ENCODE data around the gene GAPVD1. TPM values are rescaled to one million over a fixed set of nuclear protein-coding genes. Genes with fewer than 3 reads are reported as not detected.

Gene GAPVD1, protein sequence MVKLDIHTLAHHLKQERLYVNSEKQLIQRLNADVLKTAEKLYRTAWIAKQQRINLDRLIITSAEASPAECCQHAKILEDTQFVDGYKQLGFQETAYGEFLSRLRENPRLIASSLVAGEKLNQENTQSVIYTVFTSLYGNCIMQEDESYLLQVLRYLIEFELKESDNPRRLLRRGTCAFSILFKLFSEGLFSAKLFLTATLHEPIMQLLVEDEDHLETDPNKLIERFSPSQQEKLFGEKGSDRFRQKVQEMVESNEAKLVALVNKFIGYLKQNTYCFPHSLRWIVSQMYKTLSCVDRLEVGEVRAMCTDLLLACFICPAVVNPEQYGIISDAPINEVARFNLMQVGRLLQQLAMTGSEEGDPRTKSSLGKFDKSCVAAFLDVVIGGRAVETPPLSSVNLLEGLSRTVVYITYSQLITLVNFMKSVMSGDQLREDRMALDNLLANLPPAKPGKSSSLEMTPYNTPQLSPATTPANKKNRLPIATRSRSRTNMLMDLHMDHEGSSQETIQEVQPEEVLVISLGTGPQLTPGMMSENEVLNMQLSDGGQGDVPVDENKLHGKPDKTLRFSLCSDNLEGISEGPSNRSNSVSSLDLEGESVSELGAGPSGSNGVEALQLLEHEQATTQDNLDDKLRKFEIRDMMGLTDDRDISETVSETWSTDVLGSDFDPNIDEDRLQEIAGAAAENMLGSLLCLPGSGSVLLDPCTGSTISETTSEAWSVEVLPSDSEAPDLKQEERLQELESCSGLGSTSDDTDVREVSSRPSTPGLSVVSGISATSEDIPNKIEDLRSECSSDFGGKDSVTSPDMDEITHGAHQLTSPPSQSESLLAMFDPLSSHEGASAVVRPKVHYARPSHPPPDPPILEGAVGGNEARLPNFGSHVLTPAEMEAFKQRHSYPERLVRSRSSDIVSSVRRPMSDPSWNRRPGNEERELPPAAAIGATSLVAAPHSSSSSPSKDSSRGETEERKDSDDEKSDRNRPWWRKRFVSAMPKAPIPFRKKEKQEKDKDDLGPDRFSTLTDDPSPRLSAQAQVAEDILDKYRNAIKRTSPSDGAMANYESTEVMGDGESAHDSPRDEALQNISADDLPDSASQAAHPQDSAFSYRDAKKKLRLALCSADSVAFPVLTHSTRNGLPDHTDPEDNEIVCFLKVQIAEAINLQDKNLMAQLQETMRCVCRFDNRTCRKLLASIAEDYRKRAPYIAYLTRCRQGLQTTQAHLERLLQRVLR (N-terminal part only)
- total RNA-seq (2021) (58.2 and 70.3 TPM in 2 replicates), Bru-seq, nascent RNA (percentile 86 among the genes with signal in this experiment), BruChase-seq, experiment 1, labeled RNA remaining after a 2-hour chase (percentile 87 among the genes with signal in this experiment), BruChase-seq, experiment 2, labeled RNA remaining after a 6-hour chase (percentile 87 among the genes with signal in this experiment)
- long read RNA-seq, full-length matches to known transcripts, result 3 of 46 reads
- long read RNA-seq, partial matches to known transcripts, result 6 of 46 reads
- long read RNA-seq, other reads (novel, unspliced or antisense), result 37 of 46 reads

DNA sequence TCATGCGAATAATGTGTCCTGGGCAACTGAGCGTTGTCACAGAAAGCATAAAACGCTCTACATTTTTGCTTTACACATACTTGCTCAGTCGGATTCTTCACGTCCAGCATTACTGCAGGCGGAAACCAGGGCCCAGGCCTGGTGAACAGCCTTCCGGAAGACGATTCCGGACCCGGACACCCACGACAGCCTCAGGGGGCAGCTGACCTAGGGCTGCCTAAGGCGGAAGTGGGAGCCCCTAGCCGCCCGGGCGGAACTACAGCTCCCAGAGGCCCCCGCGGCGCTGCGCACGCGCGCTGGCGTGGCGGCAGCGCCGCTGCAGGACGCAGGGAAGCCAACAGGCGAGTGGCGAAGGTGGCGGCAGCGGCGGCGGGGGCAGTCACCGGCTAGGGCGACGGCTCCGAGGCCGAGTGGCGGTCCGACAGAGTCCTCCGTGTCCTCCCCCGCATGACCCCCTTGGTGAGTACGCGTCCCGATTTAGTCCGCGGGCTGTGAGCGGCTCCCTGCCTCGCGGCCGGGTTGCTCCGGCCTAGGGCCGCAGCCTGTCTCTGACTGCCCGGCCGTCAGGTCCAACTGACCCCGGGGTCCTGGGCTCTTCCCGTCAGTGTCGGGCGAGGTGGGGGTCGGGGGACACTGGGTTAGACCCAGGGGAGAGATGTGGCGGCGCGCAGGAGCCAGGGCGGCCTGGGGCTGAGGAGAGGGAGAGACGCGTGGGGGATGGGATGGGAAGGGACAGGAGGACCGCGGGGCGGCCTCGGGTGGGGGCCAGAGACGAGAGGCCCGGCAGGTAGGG is at the start of gene GAPVD1:
Gene GAPVD1, plus strand, starts transcription at position 326 of the 793 bp plus-strand sequence. CDS start 37,096 bp downstream, outside the sequence.
- Histone ChIP-seq H3K27me3 (ENCODE audit: insufficient read depth, low read depth) (no peaks in the 10 kb centered on the region), H3K9me2 (ENCODE audit: insufficient read depth) (no peaks in the 10 kb centered on the region), H3K9me3 (ENCODE audit: insufficient read depth, low read depth) (no peaks in the 10 kb centered on the region), H3F3A (ENCODE audit: insufficient read depth, low read depth) (peaks cover 18% of the 10 kb centered on the region; the same call in 1 of the 2 replicates), H2AFZ (peak within 1 kb of the TSS; percentile 98), H3K36me3 (ENCODE audit: low read depth) (peaks cover 6% of the 10 kb centered on the region), H3K27ac (peak within 1 kb of the TSS; percentile 83), H4K20me1 (ENCODE audit: insufficient read depth) (peaks cover 9% of the 10 kb centered on the region), H3K4me2 (peak within 1 kb of the TSS; percentile 89), H3K79me2 (ENCODE audit: low read depth) (peaks cover 42% of the 10 kb centered on the region), H3K4me3 (peak within 1 kb of the TSS; percentile 78), H3K4me1 (replicated peaks; ENCODE audit: insufficient read depth) (peaks cover 24% of the 10 kb centered on the region)
- DNase-seq, result peak; percentile 88 to 95
- BruUV-seq (replicated peaks), result no TSS peak
- intact Hi-C loops (cut with micrococcal nuclease; ENCODE audit: unreplicated experiment), result loop anchor here (1.0 kb wide), 1 partner anchor 20 kb away; the partner anchor contains the start of gene HSPA5
- ChIA-PET POLR2A (ENCODE audit: unreplicated experiment) (interaction anchor here (0.6 to 1.4 kb wide), 5 partner anchors 20 to 1999 kb away, joined by 4 to 26 read pairs (median 7); partner anchors contain the start of gene HSPA5), CTCF (no interaction called here)
- TF ChIP-seq EZH2 (IDR thresholded peaks at IDR 0.05; ENCODE audit: low read depth) (no peak), CTCF (conservative IDR thresholded peaks at IDR 0.05) (no peak; the same call in 1 of the 2 replicates)

DNA sequence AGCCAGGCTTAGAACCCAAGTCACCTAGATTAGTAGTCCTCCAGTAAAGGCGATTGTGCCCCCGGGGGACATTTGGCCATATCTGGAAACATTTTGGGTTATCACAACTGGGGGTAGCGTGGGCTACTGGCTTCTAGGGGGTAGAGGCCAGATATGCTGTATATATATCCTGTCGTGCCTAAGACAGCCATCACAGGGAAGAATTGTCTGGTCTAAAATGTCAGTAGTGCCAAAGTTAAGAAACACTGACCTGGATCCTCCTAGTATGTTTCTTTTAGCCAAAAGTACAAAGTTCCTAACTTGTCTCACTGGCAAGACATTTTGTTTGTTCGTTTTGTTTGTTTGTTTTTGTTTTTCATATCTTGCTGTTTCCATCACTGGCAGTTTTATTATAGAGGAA is 47.4 kb upstream of the GAPVD1 start:
- BruUV-seq (replicated peaks), result no TSS peak
- H4K20me1 ChIP-seq (ENCODE audit: insufficient read depth), result no peaks in the 10 kb centered on the region
- H3K9me2 ChIP-seq (ENCODE audit: insufficient read depth), result no peaks in the 10 kb centered on the region
- H3K79me2 ChIP-seq (ENCODE audit: low read depth), result no peaks in the 10 kb centered on the region
- no peaks in the 10 kb centered on the region for H3K9me3 ChIP-seq (ENCODE audit: insufficient read depth, low read depth)
- no peak for TF ChIP-seq CTCF (conservative IDR thresholded peaks at IDR 0.05)
- no peak for TF ChIP-seq EZH2 (IDR thresholded peaks at IDR 0.05; ENCODE audit: low read depth)
- no peak for DNase-seq
- H3K4me3 ChIP-seq, result no peak overlapping the region
- no peaks in the 10 kb centered on the region; the same call in 1 of the 2 replicates for H3F3A ChIP-seq (ENCODE audit: insufficient read depth, low read depth)
- no peaks in the 10 kb centered on the region for H3K27me3 ChIP-seq (ENCODE audit: insufficient read depth, low read depth)
- intact Hi-C loops (cut with micrococcal nuclease; ENCODE audit: unreplicated experiment), result no loop called here
- peaks cover 7% of the 10 kb centered on the region; the same call in 1 of the 2 replicates for H3K36me3 ChIP-seq (ENCODE audit: low read depth)
- ChIA-PET POLR2A (ENCODE audit: unreplicated experiment) (no interaction called here), CTCF (no interaction called here)
- H3K4me1 ChIP-seq (replicated peaks; ENCODE audit: insufficient read depth), result no peaks in the 10 kb centered on the region
- H3K27ac ChIP-seq, result no peak overlapping the region
- H2AFZ ChIP-seq, result no peak overlapping the region
- no peak overlapping the region for H3K4me2 ChIP-seq
